Activated CD4-positive, CD25-positive, alpha-beta regulatory T cell treated with anti-CD3 and anti-CD28 coated beads, Interleukin-2, amount 50 U/mL, for 16 hours (primary cell): ENCODE results near the gene C11orf24.
"Not testable (repeated sequence)": the region's sequence is repeated elsewhere in the genome, so short reads cannot be mapped to it uniquely, and the experiment has no call there.

Source experiments
- DNase-seq: peaks from one replicate; pipeline ENCODE4 v3.0.0-alpha.2; 2020; ENCODE audit warnings: low read depth, low spot score

The C11orf24 gene

GRCh38 chr11:68254421-68254820, 17.4 kb downstream of the C11orf24 start:
- DNase-seq = no peak

- DNase-seq = no peak
Observed at GRCh38 chr11:68251765-68252164, 20.0 kb downstream of the C11orf24 start.

- DNase-seq = not testable (repeated sequence)
Observed at GRCh38 chr11:68244912-68245311, 26.9 kb downstream of the C11orf24 start.

DNA sequence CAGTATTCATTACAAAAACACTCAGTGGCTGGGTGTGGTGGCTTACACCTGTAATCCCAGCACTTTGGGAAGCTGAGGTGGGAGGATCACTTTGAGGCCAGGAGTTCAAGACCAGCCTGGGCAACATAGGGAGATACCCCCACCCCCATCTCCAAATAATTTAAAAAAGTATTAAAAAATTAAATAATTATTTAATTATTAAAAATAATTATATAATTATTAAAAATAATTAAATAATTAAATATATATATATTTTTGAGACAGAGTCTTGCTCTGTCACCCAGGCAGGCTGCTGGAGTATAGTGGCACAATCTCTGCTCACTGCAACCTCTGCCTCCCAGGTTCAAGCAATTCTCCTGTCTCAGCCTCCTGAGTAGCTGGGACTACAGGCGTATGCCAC, 27.9 kb downstream of the C11orf24 start:
- DNase-seq = not testable (repeated sequence)

DNA sequence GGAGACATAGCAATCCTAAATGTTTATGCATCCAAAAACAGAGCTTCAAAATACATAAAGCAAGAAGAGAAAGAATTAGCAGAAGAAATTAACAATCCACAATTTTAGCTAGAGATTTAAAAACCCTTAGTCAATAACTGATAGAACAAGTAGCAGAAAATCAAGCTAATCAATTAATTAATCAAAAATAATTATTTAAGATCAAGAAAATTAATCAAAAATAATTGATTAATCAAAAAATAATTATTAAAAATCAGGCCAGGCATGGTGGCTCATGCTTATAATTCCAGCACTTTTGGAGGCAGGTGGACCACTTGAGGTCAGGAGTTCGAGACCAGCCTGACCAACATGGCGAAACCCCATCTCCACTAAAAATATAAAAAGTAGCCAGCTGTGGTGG, 29.2 kb downstream of the C11orf24 start:
- DNase-seq = no peak

GRCh38 chr11:68231621-68232020, 40.2 kb downstream of the C11orf24 start:
- DNase-seq = no peak

DNA sequence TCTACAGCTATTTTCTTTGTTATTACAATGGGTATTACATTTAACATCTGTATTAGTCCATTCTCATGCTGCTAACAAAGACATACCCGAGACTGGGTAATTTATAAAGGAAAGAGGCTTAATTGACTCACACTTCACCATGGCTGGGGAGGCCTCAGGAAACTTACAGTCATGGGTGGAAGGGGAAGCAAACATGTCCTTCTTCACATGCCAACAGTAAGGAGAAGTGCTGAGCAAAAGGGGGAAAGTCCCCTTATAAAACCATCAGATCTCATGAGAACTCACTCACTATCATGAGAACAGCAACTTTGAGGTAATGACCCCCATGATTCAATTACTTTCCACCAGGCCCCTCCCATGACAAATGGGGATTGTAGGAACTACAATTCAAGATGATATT, 42.2 kb downstream of the C11orf24 start:
- DNase-seq = no peak

- DNase-seq = no peak
Observed at GRCh38 chr11:68226421-68226820, 45.4 kb downstream of the C11orf24 start.

DNA sequence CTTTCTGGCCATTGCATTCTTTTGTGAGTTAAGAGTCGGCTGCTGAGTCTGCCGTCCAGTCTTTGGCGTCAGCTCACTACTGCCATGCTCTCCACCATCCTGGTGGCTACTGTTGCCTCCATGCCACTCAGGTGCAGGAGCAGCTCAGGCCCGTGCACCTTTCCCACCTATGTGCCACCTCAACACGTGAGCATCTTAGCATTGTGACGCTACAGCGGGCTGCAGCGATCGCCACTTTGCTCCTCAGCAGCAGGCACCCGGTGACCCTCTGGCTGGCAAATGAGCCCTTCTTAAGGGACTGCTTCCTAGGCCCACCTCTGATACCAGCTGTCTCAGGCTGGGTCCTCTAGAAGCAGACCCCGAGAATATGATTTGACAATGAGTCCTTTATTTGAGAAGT, 47.2 kb downstream of the C11orf24 start:
- no peak for DNase-seq

- no peak for DNase-seq
Observed at GRCh38 chr11:68223275-68223674, 48.5 kb downstream of the C11orf24 start.

GRCh38 chr11:68221406-68221805, 50.4 kb downstream of the C11orf24 start:
- no peak for DNase-seq

DNA sequence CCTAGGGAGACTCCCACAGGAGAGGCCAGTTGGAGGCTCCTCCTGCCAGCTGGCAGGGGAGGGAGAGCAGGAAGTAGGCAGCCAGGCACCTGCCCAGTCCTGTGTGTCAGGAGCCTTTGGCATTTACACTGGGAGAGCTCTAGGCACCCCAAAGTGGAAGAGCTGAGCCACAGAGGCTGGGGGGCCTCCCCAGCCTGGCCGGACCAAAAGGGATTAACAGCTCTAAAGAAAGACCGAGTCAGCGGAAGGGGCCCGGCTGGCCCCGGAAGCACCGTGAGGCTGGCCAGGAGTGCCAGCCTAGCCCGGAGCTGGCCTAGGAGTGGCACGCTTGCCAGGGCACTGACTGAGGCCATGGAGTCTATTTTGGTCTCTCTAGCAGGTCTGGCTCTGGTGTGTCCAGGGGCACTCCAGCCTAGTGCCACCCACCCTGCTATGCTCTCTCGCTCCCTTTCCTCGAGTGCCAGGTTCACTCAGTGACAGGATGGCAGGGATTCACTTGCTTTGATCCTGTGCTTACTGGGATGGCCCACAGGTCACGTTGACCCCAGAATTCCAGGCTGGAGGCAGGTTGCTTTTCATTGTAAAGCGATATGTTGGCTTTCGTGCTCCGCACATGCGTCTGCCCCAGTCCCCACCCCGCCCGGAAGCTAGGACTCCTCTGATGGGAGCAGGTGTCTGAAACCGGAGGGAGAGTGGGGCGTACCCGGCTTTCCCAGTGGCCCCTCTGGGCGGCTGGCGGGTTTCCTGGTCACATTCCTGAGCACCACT, 55.4 kb downstream of the C11orf24 start:
- DNase-seq = no peak

DNA sequence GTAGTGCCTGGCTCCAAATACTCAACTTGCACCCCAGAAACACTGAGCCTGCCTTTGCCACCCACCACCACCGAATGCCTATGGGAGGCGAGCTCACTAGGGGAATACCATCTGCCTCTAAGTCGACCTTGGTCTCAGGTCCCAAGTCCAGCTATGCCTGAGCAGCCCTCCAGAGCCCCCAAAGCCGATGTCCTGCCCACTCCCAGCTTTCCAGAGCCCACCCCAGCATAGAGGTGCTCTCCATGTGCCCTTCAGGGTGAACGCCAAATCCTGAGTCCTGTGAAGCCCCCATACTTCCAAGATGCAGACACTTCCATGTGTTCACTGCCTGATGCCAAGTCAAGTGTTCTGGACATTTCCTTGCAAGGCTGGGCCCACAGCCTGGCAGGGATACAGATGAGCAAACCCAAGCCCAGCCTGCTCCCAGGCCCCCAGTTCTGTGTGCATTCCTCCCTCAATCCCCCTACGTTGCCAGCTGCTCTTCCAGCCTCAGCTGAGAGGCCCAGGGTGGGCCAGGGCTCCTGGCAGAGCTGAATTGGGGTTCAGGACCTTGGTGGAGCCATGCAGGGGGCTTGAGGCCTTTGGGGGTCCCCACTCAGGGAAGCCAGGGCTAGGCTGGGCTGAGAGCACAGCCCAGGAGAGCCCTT, 56.1 kb downstream of the C11orf24 start:
- no peak for DNase-seq

DNA sequence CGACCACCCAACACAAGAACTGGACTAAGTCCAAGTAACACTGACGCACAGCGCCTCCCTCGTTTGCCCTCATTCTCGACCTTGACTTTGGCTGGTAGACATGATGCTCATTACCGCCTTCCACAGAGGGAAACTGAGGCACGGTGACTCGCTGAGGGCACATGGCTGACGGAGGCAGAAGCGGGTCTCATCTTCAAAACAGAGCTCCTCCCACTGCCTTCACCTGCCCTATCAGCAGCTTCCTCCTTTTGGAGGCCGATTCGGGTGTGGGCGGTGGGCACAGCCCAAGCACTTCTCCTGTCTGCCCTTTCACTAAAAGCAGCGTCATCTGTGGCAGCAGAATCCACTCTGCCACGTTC, 56.7 kb downstream of the C11orf24 start:
- DNase-seq = no peak

DNA sequence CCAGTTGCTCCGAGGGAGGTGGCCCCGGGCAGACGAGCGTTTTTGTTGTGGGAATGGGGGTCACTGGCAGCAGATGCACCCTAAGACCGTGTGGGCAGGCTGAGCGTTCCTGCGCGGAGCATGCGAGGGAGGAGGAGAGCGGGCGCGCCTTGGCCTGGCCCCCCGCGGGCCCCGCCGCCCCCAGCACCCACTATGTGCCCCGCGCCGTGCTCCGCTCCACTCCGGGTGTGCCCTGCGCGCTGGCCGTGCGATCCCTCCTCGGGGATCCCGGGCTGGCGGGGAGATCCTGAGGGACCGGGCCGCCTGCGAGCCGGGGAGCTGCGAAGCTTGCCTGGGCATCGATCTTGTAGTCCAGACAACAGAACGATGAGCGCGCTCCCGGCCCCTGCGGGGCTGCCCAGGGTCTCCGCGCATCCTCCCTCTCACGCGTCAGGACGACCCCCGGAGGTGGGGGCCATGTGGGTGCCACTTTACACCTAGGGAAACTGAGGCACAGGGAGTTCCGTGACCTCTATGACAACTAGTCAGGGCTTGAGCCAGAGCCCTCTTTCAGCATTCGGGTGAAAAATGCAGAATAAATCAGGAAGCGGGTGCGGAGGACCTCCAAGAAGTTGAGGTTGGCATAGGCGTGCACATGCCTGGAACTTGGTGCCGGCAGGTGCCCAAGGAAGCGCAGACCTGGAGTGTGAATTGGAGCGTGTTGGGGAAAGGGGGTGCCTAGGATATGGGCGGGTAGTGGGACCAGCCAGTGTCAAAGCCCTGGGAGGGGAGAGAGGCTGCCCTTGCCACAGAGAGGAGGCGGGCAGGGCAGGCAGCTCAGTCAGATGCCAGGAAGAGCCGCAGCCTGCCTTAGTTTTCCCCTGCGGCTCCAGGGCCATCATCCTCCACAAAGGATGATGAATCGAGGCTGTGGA, 57.3 kb downstream of the C11orf24 start:
- no peak for DNase-seq

DNA sequence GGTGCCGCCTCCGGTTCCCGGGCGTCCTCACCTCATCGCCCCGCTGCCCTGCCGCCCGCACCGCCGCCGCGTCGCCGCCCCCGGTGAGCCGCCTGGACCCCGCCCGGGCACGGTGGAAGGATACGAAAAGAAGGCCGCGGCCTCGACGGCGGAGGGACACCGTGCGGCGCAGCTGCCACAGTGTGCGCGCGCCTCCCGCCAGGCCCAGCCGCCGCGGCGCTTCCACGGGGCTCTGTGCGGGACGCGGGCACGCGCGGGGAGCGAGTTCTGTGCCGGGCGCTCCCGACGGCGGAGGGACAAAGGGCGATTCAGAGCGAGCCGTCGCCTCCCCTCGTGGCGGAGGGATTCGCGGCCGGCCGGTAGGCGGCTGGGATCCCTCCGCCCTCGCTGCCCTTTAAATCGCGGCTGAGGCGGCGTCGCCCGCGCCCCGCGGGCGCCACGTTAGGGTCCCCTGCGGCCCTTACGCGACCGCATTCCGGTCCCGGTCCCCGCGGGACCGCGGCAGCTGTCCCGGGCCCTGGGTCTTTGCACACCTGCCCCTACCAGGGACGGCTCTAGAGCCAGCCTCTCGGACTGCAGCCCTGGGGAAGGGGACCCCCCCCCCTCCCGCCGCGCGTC, 58.1 kb downstream of the C11orf24 start:
- DNase-seq = peak; percentile 61

- DNase-seq = no peak
Observed at GRCh38 chr11:68213135-68213515, 58.6 kb downstream of the C11orf24 start, which contains the start of gene KMT5B. KMT5B (minus strand) TSS chr11:68213296; CDS start chr11:68190076, 23,220 bp downstream.

DNA sequence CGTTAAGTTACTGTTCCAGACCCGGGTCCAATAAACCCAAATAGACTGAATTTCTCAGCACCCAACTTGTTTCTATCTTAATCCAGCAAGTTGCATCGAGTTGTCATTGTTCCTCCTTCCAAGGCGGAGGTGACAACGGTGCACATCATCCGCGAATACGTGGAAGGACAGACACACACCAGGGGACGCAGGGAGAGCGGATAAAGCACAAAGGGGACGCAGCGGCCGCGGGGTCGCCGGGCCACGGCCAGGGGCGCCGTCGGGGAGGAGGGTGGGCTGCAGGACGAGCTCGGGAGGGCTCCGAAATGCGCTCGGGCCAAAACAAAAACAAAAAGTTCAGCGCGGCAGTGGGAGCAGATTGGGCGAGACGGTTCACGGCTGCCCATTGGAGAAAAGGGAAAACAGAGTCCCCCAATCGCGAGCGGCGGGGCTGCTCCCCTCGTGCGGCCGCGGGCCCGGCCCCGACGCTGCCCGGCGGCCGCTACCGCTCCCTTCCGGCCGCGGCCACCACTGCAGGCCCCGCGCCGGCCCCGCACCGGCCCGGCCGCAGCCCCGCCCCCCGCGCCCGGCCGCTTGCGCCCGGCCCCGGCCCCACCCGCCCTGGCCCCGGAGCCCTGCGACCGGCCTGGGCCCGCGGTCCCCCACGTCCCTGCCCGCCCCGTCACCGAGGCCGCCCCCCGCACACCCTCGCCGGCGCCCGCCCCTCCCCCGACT, 59.2 kb downstream of the C11orf24 start:
- peak; percentile 16 for DNase-seq

GRCh38 chr11:68211546-68211945, 60.2 kb downstream of the C11orf24 start:
- no peak for DNase-seq
